Kidney (tissue), 14 donors: ENCODE data around the gene CHST12. TPM values are rescaled to one million over a fixed set of nuclear protein-coding genes. Genes with fewer than 3 reads are reported as not detected.

Experiments used
- DNase-seq, 5 donors: peaks; one replicate each; pipeline ENCODE4 v3.0.0-alpha.2; 2013 to 2020
- FAIRE-seq: peaks from 2 replicates; lab custom pipeline; 2012; peaks lifted over from hg19 to GRCh38; lab: Jason Lieb, UNC
- H3K27ac ChIP-seq, 2 donors: one replicate each; pipeline ENCODE4 v1.7.0; 2013; ENCODE audit warnings: low read depth in 2 of 2, low read length in 2 of 2, inconsistent platforms in 1 of 2
- H3K27me3 ChIP-seq: one replicate; pipeline ENCODE4 v1.7.1; 2013; ENCODE audit warnings: low read length, inconsistent platforms; ENCODE audit not compliant: control insufficient read depth, insufficient read depth
- H3K36me3 ChIP-seq, 3 donors: one replicate each; pipeline versions ENCODE4 v1.7.0 to v1.7.1; 2013; ENCODE audit warnings: low read length in 3 of 3, control low read depth in 1 of 3, inconsistent platforms in 1 of 3; ENCODE audit not compliant: insufficient read depth in 3 of 3, control insufficient read depth in 2 of 3
- H3K4me1 ChIP-seq, 3 donors: one replicate each; pipeline versions ENCODE4 v1.7.0 to v1.7.1; 2013; ENCODE audit warnings: low read length in 3 of 3, inconsistent platforms in 1 of 3, low read depth in 1 of 3; ENCODE audit not compliant: control insufficient read depth in 2 of 3, insufficient read depth in 2 of 3
- H3K4me3 ChIP-seq, 3 donors: one replicate each; pipeline versions ENCODE4 v1.7.0 to v1.8.1; 2013; ENCODE audit warnings: low read length in 3 of 3, control low read depth in 1 of 3, inconsistent platforms in 1 of 3
- H3K9ac ChIP-seq, 3 donors: one replicate each; pipeline versions ENCODE4 v1.7.0 to v1.7.1; 2013; ENCODE audit warnings: low read length in 3 of 3, control low read depth in 1 of 3, inconsistent platforms in 1 of 3
- H3K9me3 ChIP-seq, 3 donors: one replicate each; pipeline versions ENCODE4 v1.7.0 to v1.7.1; 2013; ENCODE audit warnings: low read length in 3 of 3, control low read depth in 1 of 3, inconsistent platforms in 1 of 3; ENCODE audit not compliant: control insufficient read depth in 2 of 3, insufficient read depth in 1 of 3
- intact Hi-C: fragments of 100-400 bp; cut with DNase I; formaldehyde crosslinking; loops from one replicate; pipeline ENCODE4 v1.11.1; 2022
- polyA plus RNA-seq: library from polyadenylated mRNA; stranded (reverse); fragments of 350-450 nt; fragmentation: Illumina TruSeq; extraction: RNeasy Lipid Tissue Mini Kit (QIAGEN cat#74804); gene quantifications from one replicate; pipeline ENCODE4 v1.2.3, GENCODE V29; 2014; ENCODE audit warnings: low read depth, low replicate concordance; ENCODE audit not compliant: insufficient read depth
- total RNA-seq: library from RNA; stranded (reverse); fragmentation: NEBNext Ultra II Directional; extraction: Animal tissue kit (Norgen Biotek cat#: 25700); gene quantifications from one replicate; pipeline ENCODE4 v1.2.1, GENCODE V29; 2021
- TF ChIP-seq, protein P1 (sequence below): IDR thresholded peaks from 3 replicates; pipeline ENCODE4 v1.5.1; 2012; ENCODE audit warnings: mild to moderate bottlenecking, moderate library complexity, borderline replicate concordance; ENCODE audit not compliant: insufficient read depth; ENCODE audit errors: extremely low read depth
- donor health status: control.
- donor health status: control.
- donor health status: control.
- donor health status: control.
- donor health status: control.
- donor health status: DM: yes; HTN: yes; CAD: no.
- donor health status: Normal renal cell carcinoma (clear cell type).

Gene CHST12
- total and polyA plus RNA-seq, 2 donors from 2014 or later, result 16.3 to 25.6 TPM

DNA sequence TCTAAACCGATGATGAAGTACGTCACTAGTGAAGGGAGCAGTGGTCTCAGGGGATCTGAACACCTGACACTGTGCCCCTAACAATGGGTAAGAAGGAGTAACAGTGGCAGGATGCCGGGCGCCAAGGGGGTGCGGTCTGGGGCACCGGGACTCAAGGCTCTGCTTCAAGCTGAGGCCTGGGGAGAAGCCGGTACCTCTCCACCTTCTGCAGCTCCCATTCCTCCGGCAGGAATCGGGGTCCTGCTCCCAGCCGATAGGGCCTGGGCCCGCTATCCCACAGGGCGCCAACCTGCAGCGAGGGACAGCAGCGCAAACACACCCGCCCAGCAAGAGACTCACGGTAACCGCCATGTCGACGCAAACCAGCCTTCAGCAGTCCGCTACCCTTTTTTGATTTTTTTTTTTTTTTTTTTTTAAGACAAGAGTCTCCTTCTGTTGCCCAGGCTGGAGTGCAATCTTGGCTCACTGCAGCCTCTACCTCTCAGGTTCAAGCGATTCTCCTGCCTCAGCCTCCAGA is 8.8 kb upstream of the CHST12 start:
- H3K4me3 ChIP-seq, result no peak overlapping the region
- H3K36me3 ChIP-seq, result no peaks in the 10 kb centered on the region
- H3K27ac ChIP-seq, result no peak overlapping the region
- intact Hi-C loops, result no loop called here
- peaks cover 0 to 2% (median 0%) of the 10 kb centered on the region in 3 donors for H3K4me1 ChIP-seq
- H3K9ac ChIP-seq, result no peak overlapping the region
- FAIRE-seq (no peak), DNase-seq (no peak)
- H3K27me3 ChIP-seq, result no peaks in the 10 kb centered on the region
- TF ChIP-seq, protein P1, sequence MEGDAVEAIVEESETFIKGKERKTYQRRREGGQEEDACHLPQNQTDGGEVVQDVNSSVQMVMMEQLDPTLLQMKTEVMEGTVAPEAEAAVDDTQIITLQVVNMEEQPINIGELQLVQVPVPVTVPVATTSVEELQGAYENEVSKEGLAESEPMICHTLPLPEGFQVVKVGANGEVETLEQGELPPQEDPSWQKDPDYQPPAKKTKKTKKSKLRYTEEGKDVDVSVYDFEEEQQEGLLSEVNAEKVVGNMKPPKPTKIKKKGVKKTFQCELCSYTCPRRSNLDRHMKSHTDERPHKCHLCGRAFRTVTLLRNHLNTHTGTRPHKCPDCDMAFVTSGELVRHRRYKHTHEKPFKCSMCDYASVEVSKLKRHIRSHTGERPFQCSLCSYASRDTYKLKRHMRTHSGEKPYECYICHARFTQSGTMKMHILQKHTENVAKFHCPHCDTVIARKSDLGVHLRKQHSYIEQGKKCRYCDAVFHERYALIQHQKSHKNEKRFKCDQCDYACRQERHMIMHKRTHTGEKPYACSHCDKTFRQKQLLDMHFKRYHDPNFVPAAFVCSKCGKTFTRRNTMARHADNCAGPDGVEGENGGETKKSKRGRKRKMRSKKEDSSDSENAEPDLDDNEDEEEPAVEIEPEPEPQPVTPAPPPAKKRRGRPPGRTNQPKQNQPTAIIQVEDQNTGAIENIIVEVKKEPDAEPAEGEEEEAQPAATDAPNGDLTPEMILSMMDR, result no peak
- no peaks in the 10 kb centered on the region for H3K9me3 ChIP-seq

DNA sequence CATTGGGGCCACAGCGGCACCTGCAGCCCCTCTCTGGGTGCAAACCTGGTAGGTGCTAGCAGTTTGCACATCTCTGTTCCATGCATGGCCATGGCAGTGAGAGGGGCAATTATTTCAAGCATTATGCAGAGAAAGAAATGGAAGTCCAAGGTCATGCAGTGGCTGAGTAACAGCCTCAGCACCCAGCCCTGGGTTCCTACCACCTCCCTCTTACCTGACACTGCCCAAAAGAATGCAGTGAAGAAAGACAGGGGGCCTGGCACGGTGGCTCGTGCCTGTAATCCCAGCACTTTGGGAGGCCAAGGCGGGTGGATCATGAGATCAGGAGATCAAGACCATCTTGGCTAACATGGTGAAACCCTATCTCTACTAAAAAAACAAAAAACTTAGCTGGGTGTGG is 4.9 kb upstream of the CHST12 start:
- intact Hi-C loops, result no loop called here
- TF ChIP-seq, protein P1, result no peak
- Histone ChIP-seq H3K27me3 (no peaks in the 10 kb centered on the region), H3K4me1 (peaks cover 0 to 10% (median 0%) of the 10 kb centered on the region in 3 donors), H3K36me3 (no peaks in the 10 kb centered on the region), H3K9me3 (no peaks in the 10 kb centered on the region), H3K27ac (no peak overlapping the region), H3K9ac (no peak overlapping the region), H3K4me3 (no peak overlapping the region)
- FAIRE-seq, result no peak
- DNase-seq, result no peak

DNA sequence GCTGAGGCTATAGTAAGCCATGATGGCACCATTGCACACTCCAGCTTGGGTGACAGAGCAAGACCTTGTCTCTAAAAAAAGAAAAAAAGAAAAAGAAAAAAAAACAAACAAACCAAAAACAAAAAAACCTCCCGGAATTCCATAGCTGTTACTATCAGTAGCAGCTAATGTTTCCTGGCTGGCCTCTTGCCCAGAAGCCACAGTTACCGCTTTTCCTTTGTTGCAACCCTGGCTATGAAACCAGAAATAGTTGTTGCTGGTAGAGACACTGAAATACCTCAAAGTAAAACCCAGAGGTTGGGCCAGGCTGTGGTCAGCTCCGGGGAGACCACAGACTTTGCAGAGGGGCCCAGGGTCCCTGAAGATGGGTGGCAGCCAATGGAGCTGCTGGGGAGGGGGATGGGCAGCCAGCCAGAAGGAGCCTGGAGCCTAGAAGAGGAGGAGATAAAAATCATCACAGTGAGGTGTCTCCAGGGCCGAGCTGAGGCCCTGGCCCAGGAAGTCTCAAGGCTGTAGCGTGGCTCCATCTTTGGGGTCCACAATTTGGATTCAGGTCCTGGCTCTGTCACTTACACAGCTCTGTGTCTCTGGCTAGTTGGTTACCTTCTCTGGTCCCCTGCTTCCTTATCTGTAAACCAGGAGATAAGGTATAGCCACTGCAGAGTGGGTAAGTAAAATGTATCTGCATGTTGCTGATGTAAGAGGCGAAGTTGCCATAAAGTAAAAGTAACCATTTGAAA is 3.4 kb upstream of the CHST12 start:
- Histone ChIP-seq H3K9me3 (no peaks in the 10 kb centered on the region), H3K4me3 (peak overlapping the region in 1 of 3 donors; percentile 7), H3K27ac (peak overlapping the region; percentile 51 to 81), H3K4me1 (peaks cover 0 to 18% (median 0%) of the 10 kb centered on the region in 3 donors), H3K27me3 (no peaks in the 10 kb centered on the region), H3K9ac (peak overlapping the region in 2 of 3 donors; percentile 6 to 15), H3K36me3 (no peaks in the 10 kb centered on the region)
- TF ChIP-seq, protein P1, result no peak
- DNase-seq, result peak; percentile 66 to 94 (median 87)
- intact Hi-C loops, result no loop called here
- FAIRE-seq, result peak; percentile 15
